ENCODE data around the gene MRPL20. TPM values are rescaled to one million over a fixed set of nuclear protein-coding genes. Genes with fewer than 3 reads are reported as not detected.
"Not testable (repeated sequence)": the region's sequence is repeated elsewhere in the genome, so short reads cannot be mapped to it uniquely, and the experiment has no call there.

The MRPL20 gene
- polyA plus RNA-seq, 1 donor, result 135 TPM

DNA sequence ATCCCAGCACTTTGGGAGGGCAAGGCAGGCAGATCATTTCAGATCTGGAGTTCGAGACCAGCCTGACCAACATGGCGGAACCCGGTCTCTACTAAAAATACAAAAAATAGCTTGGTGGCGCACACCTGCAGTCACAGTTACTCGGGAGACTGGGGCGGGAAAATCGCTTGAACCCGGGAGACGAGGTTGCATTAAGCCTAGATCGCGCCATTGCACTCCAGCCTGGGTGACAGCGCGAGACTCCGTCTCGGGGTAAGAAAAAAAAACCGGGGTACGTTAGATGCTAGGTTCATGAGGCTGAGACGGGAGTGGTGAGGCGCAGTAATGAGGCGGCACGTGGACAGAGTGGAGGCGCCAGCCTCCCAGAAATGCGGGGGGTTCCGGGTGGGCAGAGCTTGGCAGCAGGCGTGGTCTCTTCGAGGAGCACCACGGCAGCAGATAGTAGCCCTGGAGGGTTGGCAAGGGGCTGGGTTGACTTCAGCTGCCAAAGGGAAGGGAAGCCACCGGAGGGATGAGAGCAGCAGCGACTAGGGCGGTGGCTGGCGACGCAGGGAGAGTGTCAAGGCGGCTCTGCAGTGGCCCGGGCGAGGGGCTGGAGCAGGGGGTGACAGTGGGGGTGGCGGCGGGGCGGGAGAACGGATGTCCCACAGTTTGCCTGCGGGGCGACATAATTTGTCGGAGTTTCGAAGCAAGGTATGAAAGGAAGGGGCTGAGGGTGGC lies 832 bp downstream of the MRPL20 start:
- Histone ChIP-seq H3K9me3 (ENCODE audit: control insufficient read depth, low read depth, low read length) (no peaks in the 10 kb centered on the region), H3K36me3 (ENCODE audit: control insufficient read depth, insufficient read depth, low read length) (peaks cover 34% of the 10 kb centered on the region), H3K4me3 (ENCODE audit: low read length) (peak overlapping the region; percentile 95), H3K4me1 (ENCODE audit: control insufficient read depth, insufficient read depth, low read length) (peaks cover 10% of the 10 kb centered on the region), H3K27me3 (ENCODE audit: control insufficient read depth, insufficient read depth, low read length) (no peaks in the 10 kb centered on the region), H3K27ac (ENCODE audit: low read length) (no peak overlapping the region)
- no peak for DNase-seq
- WGBS (ENCODE audit: insufficient coverage, low lambda C conversion rate), result no CpG with 5 or more reads among the region's 43 CpGs

DNA sequence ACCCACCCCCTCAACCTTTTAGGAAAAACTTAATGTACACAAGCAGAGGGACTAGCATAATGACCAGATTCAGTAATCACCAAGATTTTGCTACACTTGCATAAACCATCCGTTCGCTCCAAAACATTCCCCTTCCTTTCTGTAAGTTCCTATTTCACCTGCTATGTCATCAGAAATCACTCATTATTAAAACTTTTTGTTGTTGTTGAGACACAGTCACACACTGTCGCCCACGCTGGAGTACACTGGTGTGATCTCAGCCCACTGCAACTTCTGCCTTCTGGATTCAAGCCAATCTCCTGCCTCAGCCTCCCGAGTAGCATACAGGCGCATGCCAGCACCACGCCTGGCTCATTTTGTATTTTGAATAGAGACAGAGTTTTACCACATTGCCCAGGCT lies 3.4 kb downstream of the MRPL20 start:
- Histone ChIP-seq H3K27me3 (ENCODE audit: control insufficient read depth, insufficient read depth, low read length) (no peaks in the 10 kb centered on the region), H3K36me3 (ENCODE audit: control insufficient read depth, insufficient read depth, low read length) (peaks cover 42% of the 10 kb centered on the region), H3K9me3 (ENCODE audit: control insufficient read depth, low read depth, low read length) (no peaks in the 10 kb centered on the region), H3K27ac (ENCODE audit: low read length) (no peak overlapping the region), H3K4me1 (ENCODE audit: control insufficient read depth, insufficient read depth, low read length) (peaks cover 25% of the 10 kb centered on the region), H3K4me3 (ENCODE audit: low read length) (no peak overlapping the region)
- 100% methylated on average over 3 of the region's 7 CpGs for WGBS (ENCODE audit: insufficient coverage, low lambda C conversion rate)
- DNase-seq, result no peak

DNA sequence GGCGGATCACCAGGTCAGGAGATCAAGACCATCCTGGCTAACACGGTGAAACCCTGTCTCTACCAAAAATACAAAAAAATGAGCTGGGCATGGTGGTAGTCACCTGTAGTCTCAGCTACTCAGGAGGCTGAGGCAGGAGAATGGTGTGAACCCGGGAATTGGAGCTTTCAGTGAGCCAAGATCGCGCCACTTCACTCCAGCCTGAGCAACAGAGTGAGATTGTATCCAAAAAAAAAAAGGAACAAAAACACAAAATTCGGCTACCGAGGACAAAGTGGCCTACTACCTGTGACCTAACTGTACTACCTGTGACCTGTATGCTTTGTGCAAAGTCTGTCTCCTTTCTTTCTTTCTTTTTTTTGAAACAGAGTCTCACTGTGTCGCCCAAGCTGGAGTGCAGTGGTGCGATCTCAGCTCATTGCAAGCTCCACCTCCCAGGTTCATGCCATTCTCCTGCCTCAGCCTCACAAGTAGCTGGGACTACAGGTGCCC lies 4.1 kb downstream of the MRPL20 start:
- DNase-seq; H3K27me3 ChIP-seq (ENCODE audit: control insufficient read depth, insufficient read depth, low read length); H3K4me3 ChIP-seq (ENCODE audit: low read length); H3K27ac ChIP-seq (ENCODE audit: low read length); H3K9me3 ChIP-seq (ENCODE audit: control insufficient read depth, low read depth, low read length): not testable (repeated sequence)
- peaks cover 42% of the 10 kb centered on the region for H3K36me3 ChIP-seq (ENCODE audit: control insufficient read depth, insufficient read depth, low read length)
- no CpG with 5 or more reads among the region's 9 CpGs for WGBS (ENCODE audit: insufficient coverage, low lambda C conversion rate)
- H3K4me1 ChIP-seq (ENCODE audit: control insufficient read depth, insufficient read depth, low read length), result peaks cover 29% of the 10 kb centered on the region

DNA sequence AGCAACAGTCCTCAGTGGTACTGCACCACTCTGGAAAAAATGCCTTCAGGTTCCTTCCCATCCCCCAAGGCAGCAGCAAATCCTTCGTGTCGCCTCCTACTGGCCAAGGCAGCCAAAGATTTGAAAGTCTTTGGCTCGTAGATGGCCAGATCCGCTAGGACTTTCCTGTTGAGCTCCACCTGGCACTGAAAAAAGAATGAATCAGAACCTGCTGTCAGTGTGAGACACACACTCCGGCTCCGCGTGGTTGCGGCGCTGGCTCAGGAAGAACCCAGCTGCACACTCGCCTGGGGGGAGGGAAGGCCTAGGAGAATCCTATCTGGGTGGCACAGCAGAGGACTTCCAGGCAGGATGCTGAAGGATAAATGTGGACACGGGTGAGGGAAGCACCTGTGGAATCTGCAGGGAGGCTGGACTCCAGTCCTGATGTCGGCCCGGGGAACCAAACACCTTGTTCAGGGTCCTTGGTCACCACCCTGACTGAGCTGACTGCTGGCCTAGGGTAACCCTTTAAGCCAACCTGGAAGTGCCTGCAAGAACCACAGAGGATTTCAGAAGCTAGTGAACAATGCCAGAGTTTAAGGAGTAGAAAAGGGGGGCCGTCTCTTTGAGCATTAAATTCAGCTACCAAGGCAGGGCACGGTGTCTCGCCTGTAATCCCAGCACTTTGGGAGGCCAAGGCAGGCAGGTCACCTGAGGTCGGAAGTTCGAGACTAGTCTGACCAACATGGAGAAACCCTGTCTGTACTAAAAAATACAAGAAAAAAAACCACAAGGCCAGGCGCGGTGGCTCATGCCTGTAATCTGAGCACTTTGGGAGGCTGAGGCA lies 4.8 kb downstream of the MRPL20 start:
- Histone ChIP-seq H3K27me3 (ENCODE audit: control insufficient read depth, insufficient read depth, low read length) (no peaks in the 10 kb centered on the region), H3K36me3 (ENCODE audit: control insufficient read depth, insufficient read depth, low read length) (peaks cover 48% of the 10 kb centered on the region), H3K9me3 (ENCODE audit: control insufficient read depth, low read depth, low read length) (no peaks in the 10 kb centered on the region), H3K4me3 (ENCODE audit: low read length) (no peak overlapping the region), H3K4me1 (ENCODE audit: control insufficient read depth, insufficient read depth, low read length) (peaks cover 35% of the 10 kb centered on the region), H3K27ac (ENCODE audit: low read length) (no peak overlapping the region)
- WGBS (ENCODE audit: insufficient coverage, low lambda C conversion rate), result 90% methylated on average over 4 of the region's 20 CpGs
- DNase-seq, result peak in 1 of 2 donors; percentile 35

DNA sequence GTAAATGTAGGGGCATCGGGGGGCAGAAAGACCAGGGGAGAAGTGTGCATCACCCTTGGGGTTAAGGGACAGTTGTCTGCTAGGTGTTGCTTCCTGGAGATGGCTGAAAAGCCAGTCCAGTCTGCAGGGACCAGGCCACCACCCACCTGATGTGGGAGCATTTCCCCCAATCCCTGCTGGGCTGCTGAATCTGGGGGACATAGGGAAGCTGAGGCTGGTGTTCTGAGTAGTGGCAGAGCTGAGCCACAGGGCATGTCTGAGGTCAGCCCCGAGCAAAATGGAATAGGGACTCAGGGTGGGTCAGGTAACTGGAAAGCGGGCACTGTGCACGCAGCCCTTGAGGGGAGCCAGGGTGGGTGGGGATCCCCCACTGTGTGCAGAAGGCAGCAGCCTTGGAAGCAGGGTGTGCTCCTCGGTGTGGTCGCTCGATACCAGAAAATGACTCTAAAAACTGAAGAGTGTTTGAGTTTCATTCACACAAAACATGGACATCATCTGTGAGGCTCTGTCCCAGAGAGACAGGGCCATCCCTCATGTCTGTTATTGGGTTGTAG lies 5.6 kb downstream of the MRPL20 start:
- no peak for DNase-seq
- Histone ChIP-seq H3K27ac (ENCODE audit: low read length) (peak overlapping the region; percentile 30), H3K36me3 (ENCODE audit: control insufficient read depth, insufficient read depth, low read length) (peaks cover 53% of the 10 kb centered on the region), H3K4me3 (ENCODE audit: low read length) (no peak overlapping the region), H3K27me3 (ENCODE audit: control insufficient read depth, insufficient read depth, low read length) (no peaks in the 10 kb centered on the region), H3K9me3 (ENCODE audit: control insufficient read depth, low read depth, low read length) (no peaks in the 10 kb centered on the region), H3K4me1 (ENCODE audit: control insufficient read depth, insufficient read depth, low read length) (peaks cover 37% of the 10 kb centered on the region)
- 80% methylated on average over 1 of the region's 7 CpGs for WGBS (ENCODE audit: insufficient coverage, low lambda C conversion rate)

DNA sequence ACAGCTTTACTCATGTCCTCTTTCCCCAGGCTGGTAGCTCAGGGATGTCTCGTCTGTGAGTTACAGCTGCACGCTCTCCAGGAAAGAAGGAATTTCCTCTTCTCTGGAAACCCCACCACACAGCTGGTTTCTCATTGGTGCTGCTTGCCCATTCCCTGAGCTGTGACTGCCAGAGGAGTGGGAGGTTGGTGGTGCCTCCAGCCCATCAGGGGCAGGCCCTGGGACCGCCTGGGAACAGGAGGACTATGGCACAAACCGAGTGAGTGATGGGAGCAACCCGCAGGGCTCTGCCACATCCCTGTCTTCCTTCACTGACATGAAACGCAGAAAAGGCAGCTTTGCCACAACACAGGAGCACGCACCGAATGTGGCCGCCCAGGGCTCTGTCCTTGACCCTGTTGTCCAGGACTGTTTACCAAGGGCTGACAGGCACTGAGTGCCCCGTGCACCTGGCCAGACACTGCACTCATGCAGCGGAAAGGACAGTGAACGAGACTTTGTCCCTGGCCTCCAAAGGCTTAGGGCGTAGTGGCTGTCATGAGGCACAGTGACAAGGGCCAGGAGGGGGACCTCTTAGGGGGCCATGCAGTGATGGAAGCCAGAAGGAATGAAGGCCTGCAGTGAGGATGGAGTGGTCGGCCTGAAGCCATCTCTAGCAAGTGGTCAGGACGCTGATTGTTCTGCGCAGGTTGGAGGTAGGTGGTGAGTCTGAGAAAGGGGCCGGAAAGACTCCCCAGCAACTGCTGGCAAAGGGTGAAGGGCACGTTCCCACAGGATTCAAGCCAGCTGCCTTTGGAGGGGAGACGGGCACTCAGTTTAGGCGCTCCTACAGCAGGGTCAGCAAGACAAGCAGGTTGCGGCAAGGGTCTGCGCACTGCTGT lies 6.3 kb downstream of the MRPL20 start:
- Histone ChIP-seq H3K4me3 (ENCODE audit: low read length) (peak overlapping the region; percentile 95), H3K36me3 (ENCODE audit: control insufficient read depth, insufficient read depth, low read length) (peaks cover 54% of the 10 kb centered on the region), H3K9me3 (ENCODE audit: control insufficient read depth, low read depth, low read length) (no peaks in the 10 kb centered on the region), H3K27me3 (ENCODE audit: control insufficient read depth, insufficient read depth, low read length) (no peaks in the 10 kb centered on the region), H3K27ac (ENCODE audit: low read length) (peak overlapping the region; percentile 72), H3K4me1 (ENCODE audit: control insufficient read depth, insufficient read depth, low read length) (peaks cover 31% of the 10 kb centered on the region)
- no CpG with 5 or more reads among the region's 22 CpGs for WGBS (ENCODE audit: insufficient coverage, low lambda C conversion rate)
- peak in 1 of 2 donors; percentile 66 for DNase-seq

DNA sequence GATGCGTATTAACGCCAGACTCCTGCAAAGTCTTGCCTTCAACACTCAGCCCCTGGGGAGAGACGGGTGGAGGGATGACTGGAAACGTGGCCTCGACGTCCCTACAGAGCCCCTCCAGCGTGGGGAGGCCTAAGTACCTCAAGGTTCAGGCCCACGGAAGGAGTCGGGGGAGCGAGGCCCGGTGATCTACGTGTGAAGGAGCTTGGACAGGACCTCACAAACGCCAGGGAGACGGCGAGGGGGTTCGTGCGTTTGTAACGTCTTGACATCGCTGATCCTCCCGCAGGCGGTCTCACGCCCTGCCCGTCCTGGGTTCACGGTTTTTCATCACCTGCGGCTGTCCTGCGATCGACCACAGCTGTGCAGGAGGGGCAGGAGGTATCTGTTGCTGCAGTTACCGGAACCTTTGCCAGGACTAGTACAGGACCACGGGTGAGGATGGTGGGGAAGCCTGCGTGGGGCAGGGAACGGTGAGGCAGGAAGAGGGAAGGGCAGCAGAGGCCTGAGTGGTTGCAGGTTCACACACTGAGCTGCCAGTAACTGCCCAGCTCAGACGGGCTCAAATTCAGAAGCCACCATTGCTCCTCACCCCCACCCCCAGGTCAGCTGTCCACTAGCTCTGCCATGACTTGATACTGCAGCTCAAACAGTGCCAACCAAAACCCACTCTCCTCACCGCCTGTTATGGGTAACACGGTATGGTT lies 7.1 kb downstream of the MRPL20 start:
- peak in 1 of 2 donors; percentile 29 for DNase-seq
- Histone ChIP-seq H3K36me3 (ENCODE audit: control insufficient read depth, insufficient read depth, low read length) (peaks cover 54% of the 10 kb centered on the region), H3K4me3 (ENCODE audit: low read length) (peak overlapping the region; percentile 95), H3K4me1 (ENCODE audit: control insufficient read depth, insufficient read depth, low read length) (peaks cover 27% of the 10 kb centered on the region), H3K27me3 (ENCODE audit: control insufficient read depth, insufficient read depth, low read length) (no peaks in the 10 kb centered on the region), H3K9me3 (ENCODE audit: control insufficient read depth, low read depth, low read length) (no peaks in the 10 kb centered on the region), H3K27ac (ENCODE audit: low read length) (peak overlapping the region; percentile 72)
- WGBS (ENCODE audit: insufficient coverage, low lambda C conversion rate), result no CpG with 5 or more reads among the region's 34 CpGs

DNA sequence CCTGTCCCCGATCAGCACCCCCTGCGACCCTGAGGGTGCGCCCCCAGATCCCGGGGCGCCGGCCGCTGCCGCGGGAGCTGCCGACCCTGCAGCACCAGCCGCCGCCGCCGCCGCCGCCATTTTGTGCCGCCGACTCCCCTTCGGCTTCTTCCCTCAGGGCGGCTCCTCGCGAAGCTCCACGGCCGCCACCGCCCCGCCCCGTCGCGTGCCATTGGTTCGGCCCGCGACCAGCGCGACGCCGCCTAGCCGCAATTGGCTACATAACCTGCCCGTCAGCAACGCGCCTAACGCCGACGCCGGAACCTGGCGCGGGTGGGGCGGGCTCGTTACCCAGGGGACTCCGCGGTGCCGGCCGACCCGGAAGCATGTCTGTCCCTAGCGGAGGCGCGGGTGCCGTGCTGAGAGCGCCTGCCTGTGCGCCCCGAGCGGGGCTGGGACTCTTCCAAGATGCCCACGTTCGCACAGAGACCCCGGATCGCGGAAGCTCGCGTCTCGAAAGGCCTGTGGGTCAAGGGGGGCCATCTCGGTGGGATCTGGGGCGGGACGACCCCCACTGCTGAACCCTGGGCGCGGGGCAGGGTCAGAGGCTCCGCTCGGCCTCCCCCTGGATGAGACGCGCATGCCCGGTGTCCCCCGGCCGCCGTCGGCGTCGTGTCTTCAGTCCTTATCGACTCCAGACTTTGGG lies 7.8 kb downstream of the MRPL20 start, which contains the start of gene CCNL2:
TSS of gene CCNL2 (minus strand) at position 149 of the 685 bp plus-strand sequence. CDS start at position 120, 29 bp downstream.
- Histone ChIP-seq H3K27me3 (ENCODE audit: control insufficient read depth, insufficient read depth, low read length) (no peaks in the 10 kb centered on the region), H3K4me1 (ENCODE audit: control insufficient read depth, insufficient read depth, low read length) (peaks cover 27% of the 10 kb centered on the region), H3K4me3 (ENCODE audit: low read length) (peak within 1 kb of the TSS; percentile 97), H3K36me3 (ENCODE audit: control insufficient read depth, insufficient read depth, low read length) (peaks cover 53% of the 10 kb centered on the region), H3K9me3 (ENCODE audit: control insufficient read depth, low read depth, low read length) (no peaks in the 10 kb centered on the region), H3K27ac (ENCODE audit: low read length) (peak within 1 kb of the TSS; percentile 72)
- WGBS (ENCODE audit: insufficient coverage, low lambda C conversion rate), result no CpG with 5 or more reads among the region's 86 CpGs
- peak; percentile 98 to 99 for DNase-seq

DNA sequence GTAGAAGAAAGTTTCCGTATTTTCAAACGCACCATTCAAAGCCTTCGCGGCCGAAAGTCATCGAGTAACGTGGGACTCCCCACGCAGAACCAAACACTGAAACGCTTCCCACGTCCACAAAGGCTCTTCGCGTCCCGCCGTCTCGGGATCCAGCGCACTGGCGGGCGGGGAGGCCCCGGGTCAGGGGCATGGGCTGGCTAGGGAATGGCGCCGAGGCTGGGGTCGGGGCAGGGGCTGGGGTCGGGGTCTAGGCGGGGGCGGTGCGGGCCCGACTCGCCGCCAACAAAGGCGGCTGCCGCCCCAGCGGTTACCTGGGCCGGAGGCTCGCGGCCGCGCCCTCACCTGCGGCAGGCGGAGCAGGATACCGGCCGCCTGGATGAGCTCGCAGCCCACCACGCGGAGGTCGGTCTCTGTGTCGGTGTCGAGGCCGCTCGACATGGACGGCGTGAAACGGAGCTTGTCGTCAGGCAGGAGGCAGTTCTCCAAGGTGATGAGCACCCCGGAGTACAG lies 8.4 kb downstream of the MRPL20 start:
- Histone ChIP-seq H3K27ac (ENCODE audit: low read length) (peak overlapping the region; percentile 64), H3K27me3 (ENCODE audit: control insufficient read depth, insufficient read depth, low read length) (no peaks in the 10 kb centered on the region), H3K4me3 (ENCODE audit: low read length) (peak overlapping the region; percentile 97), H3K9me3 (ENCODE audit: control insufficient read depth, low read depth, low read length) (no peaks in the 10 kb centered on the region), H3K36me3 (ENCODE audit: control insufficient read depth, insufficient read depth, low read length) (peaks cover 56% of the 10 kb centered on the region), H3K4me1 (ENCODE audit: control insufficient read depth, insufficient read depth, low read length) (peaks cover 27% of the 10 kb centered on the region)
- DNase-seq, result no peak
- no CpG with 5 or more reads among the region's 54 CpGs for WGBS (ENCODE audit: insufficient coverage, low lambda C conversion rate)

All from large intestine (tissue), 3 donors.